Epidermal melanocyte (primary cell): Measurements from ENCODE around the gene DZIP1.
"Not testable (repeated sequence)": the region's sequence is repeated elsewhere in the genome, so short reads cannot be mapped to it uniquely, and the experiment has no call there.

Source experiments
- DNase-seq: peaks from one replicate; pipeline ENCODE4 v3.0.0; 2011; ENCODE audit warnings: low spot score; ENCODE audit not compliant: insufficient read length

Gene DZIP1

DNA sequence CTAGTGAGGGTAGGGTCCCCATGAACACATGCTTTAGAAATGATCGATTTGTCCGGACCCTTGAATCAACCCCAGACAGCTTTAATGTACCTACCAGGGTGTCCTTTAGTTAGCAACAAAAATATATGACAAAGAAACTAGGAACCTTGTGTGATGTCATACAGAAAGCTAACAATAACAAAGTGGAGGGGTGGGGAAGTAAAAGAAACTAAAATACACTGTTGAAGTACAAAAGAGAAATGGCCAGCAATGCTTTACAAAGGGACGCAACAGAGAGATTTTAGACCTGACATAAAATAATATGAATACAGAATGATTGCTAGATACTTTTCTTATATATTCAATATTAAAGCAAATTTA lies 40.0 kb downstream of the DZIP1 start:
- no peak for DNase-seq

DNA sequence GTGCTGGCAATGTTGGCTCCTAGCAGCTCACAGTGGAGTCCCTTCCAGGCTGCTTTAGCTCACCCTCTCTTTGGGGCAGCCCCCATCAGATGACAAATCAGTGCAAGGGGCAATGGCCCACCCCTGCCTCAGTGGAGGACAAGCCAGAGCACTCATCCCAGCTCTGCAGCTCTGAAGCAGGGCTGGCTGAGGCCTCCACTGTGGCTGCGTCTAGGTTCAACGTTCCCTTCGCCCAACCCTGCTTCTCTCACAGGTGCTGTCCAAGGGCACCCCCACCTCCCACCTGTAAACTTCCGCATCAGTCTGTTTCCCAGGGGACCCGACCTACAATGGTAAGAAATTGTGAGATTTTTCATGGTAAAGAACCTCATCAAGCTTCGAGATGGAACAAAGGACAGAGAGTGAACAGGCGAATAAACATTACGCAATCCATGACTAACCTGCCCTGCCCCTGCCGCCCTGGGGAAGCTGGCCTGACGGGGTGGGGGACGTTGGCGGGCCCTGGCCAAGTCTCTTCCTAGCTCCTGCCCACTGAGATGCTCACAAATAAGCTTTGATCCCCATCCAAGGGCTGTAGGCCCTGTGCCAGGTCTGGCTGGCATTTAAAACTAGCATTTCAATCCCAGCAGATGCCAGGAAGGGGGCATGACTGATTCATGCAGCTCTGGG lies 40.5 kb downstream of the DZIP1 start:
- no peak for DNase-seq

DNA sequence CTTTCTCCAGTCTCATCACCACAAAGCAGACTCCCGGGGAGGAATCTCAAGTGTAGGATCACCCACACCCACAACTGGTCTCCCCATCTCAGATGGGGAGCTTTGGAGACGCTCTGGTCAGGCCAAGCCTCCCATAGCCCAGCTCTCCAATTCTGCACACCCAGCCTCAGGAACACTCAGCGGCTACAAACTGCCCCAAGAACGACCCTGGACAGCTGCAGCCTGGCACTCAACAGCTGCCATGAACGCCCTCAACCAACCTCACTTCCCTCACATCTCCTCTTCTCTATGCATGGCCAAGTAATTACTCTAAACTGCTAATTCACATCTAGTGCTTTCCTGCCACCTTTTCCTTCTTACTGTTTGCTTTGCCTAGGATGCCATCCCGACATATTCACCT lies 42.6 kb downstream of the DZIP1 start:
- DNase-seq, result no peak

DNA sequence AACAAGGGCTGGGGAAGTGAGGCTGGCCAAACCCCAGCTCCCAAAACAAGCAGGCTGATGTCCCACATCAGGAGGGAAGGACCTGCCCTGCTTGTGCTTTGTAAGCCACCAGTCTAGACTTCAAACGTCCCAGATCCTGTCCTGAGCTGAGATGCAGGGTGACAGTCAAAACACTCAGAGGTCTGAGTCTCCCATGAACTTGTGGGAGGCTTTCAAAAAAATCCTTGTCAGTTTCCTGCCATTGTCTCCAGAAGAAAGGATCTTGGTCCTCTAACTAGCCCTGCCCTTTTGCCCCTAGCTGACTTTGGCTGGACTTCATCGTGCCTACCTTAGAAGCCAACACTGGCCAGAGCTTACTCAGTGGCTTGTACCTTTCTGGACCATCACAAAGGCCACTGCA lies 43.3 kb downstream of the DZIP1 start:
- DNase-seq, result no peak

DNA sequence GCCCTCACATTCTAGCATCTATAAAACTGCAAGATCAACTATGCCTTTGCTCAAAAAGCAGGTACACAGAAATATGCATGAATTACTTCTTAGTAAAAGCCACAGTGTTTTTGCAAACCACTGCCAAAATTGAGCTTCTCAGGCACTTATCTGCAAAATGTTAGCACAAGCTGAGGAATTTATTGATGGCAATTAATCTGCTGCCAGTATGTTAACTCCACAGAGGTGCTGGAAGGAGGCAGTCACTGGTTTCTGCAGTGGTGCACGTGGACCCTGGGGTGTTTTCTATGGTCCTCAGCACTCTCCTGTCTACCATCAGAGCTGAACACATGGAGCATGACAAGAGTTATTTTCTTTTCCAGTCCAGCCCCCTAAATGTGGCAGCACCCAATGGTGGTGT lies 47.8 kb downstream of the DZIP1 start:
- no peak for DNase-seq

DNA sequence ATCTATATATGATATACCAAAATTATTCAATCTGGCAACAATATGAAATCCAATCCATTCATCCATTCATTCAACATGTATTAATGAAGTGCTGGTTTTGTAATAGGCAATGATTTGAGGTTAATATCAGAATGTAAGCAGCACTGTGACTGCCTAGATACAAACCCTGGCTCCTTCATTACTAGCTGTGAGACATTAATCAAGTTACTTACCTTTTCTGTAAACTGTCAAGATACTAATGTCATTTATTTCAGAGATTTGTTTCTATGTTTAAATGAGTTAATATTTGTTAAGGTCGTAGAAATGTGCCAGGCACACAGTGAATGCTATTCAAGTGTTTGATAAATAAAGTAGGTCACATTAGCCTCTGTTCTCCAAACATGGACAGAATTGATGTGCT lies 51.0 kb downstream of the DZIP1 start:
- DNase-seq, result no peak

DNA sequence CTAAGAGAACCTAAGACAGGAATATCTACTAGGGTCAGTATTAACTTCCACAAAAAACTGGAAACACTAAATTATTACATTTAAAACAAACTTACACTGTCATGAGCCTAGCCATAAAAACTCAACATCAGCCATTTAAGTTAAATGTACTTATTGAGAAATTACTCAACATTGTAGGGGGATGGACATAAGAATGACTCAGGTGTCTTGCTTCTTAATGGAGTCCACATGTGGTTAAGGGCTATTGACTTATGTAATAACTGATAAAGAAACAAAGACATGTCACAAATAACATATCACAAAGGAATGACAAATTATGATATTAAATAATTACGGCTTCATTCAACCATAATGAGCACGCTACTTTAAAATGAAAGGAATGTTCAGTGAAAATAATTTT lies 55.8 kb downstream of the DZIP1 start:
- DNase-seq, result no peak

DNA sequence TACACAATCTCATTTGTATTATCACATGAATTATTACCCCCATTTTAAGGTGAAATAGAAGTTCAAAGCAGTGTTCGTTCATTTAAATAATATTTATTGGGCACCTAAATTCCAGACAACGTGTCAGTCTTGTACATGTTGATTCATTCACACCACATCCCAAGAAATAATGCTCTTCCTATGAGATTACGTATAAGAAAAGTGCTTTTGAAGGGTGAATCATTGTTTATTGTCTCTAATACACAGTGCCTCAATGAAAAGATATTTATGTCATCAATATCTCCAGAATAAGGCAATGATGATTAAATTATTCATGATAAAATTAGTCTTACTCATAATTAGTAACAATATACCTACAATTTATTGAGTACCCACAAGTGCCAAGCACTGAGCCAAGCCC lies 56.4 kb downstream of the DZIP1 start:
- no peak for DNase-seq

DNA sequence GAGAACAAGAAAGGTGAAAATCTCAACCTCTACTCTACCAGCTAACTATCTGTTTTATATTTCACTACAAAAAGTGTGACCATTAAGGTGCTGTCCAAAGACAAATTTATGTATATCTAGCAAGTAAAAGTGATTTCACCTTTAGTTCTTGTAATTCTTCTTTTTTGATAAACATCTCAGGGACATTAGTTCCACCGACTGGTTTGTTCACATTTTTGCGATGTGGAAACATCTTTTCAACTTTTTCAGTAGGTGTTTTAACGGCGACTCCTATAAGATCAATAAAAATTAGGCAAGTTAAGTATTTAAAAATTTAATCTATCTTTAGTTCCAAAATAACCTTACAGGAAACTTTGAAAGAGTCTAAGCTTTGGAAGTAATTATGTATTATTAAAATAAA lies 58.6 kb downstream of the DZIP1 start:
- DNase-seq, result no peak

DNA sequence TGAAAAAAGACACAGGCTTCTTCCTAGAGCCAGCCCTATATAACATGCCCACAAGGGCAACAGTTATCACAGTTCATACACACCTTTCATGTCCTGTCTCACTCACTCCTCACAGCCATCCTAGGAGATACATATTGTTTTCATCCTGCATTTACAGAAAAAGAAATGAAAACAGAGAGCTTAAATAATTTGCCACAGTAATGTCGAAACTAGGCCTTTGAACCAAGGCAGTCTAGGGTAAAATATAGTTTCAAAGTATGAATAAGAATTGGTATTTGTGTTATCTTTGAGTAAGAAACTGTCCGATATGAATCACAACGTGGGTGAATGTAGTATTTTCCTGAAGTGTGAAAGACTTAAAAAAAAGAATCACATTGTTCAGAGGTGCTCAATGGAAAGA lies 65.2 kb downstream of the DZIP1 start:
- DNase-seq, result no peak

DNA sequence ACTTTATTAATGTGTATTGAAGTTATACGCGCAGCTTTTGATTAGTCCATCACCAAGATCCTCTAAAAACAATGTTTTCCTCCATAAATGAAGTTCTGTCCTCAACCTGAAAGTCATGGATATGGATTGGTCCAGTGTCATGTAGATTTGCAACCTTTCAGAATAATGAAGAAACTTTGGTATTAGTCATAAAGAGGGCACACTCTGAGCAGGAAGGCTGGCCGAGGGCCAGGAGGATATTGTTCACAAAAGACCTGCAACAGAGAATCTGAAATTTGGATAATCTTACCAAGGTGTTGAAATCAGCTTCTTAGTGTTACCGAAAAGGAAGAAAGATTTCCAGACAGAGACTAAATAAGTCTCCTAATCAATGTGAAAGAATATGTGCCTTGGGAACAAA lies 71.3 kb downstream of the DZIP1 start:
- DNase-seq, result no peak

DNA sequence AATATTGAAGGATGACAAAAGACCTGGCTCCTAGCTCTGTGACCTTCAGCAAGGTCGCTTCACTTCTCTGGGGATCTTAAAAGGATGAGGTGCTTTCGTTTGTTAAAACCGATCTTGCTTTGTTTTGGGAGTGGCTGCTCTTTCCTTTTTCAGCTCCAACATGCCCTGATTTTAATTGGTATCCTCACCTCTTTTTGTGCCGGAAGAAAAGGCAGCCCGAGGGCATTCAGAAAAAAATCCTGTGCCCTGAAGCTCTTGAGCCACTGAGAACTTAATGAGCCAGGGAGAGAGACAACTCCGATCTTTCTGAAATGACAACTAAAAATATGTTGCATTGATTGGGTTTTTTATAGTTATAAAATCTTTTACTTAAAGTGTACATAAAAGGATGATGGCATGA lies 72.6 kb downstream of the DZIP1 start:
- DNase-seq, result no peak

DNA sequence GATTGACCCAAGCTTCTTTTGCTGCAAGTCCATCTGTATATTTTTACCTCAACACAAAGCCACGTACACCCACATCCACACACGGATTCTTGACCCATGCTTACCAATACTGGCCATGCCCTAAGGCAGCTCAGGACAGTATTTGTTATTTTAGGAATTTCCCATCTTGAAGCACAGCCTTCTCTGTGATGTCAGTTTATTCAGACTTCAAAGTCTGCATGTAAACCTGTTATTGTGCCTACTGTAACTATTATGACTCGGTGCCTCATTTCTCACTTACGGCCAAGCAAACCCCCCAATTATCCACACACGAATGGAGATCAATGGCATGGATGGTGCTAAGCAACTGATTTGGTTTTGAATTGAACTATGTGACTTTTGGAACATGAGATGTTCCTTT lies 74.5 kb downstream of the DZIP1 start:
- no peak for DNase-seq

DNA sequence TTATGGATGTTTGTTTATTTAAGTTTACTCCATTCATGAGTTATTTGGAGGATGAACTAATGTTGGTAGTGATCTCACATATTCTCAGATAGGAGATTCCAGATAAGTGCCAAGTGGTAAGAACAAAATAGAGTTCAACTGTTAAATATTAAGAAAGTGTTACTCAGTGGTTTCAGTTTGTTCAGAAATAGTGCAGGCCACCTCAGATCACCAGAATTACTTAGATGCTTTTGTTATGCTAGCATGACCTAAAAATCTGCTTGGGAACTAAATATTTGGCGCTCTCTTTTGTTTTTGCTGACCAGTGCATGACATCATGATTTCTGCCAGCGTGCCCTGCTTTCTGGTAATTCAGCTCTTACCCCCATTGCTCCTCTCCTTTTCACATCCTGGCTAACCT lies 76.4 kb downstream of the DZIP1 start:
- no peak for DNase-seq

DNA sequence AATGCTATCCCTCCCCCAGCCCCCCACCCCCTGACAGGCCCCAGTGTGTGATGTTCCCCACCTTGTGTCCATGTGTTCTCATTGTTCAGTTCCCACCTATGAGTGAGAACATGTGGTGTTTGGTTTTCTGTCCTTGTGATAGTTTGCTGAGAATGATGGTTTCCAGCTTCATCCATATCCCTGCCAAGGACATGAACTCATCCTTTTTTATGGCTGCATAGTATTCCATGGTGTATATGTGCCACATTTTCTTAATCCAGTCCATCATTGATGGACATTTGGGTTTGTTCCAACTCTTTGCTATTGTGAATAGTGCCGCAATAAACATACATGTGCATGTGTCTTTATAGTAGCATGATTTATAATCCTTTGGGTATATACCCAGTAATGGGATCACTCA lies 78.7 kb downstream of the DZIP1 start:
- not testable (repeated sequence) for DNase-seq

DNA sequence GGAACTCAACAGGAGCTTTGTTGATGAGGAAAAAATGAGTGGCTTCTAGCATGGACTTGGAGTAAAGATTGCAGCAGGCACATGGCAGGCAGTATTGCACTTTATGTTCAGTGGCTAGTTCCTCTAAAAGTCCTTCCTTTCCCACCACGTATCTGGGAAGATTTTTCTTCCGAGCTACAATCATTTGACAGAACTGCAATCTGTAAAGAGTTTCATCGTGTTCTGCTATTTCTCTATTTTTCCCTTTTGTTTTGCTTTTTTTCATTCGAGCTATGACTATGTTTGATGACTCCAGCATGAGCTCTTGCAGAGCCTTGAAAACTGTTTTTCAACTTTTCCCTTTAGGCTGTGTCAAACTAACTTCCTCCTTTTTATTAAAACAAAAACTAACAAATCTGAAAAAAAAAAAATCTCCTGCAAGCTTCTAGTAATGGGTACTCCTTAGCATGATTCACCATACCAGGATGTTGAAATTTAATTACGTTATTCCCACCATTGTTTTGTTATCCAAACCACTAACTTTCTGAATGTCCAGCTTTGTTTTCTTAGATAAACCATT lies 79.7 kb downstream of the DZIP1 start:
- no peak for DNase-seq

DNA sequence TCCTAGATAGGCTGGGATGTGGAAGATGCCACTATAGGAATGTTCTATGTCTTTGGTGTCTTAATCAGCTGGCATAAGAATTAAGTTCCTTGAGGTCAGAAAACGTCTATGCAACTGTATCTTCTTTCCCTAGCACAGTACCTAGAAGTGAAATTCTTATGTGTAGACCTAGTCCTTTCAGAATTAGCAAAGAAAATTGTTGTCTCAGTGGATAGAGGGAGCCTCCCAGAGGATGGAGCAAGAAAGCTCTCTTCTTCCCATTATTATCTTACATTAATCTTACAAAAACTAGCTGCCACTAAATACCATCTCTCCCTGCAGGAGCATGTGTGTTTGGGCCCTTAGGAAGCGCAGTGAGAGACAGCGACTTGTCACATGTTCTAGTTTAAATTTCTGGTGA lies 80.4 kb downstream of the DZIP1 start:
- DNase-seq, result no peak

DNA sequence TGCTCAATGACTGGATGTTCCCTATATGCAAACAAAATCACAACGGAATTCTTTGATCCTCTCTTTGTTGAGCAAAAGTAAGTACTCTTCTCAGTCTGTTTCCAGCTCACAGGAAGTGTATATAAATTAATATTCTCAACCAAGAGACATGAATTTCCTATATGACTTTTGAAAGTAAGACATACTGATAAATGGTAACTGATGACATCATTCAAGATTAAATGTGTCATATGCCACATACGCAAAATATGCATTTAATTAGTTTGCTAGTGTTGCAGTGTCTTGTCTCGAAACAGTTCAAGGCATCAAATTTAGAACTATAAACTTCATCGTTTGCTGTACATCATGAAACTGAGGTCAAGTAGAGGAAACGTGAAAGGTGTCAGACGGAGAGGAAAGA lies 84.1 kb downstream of the DZIP1 start:
- no peak for DNase-seq

DNA sequence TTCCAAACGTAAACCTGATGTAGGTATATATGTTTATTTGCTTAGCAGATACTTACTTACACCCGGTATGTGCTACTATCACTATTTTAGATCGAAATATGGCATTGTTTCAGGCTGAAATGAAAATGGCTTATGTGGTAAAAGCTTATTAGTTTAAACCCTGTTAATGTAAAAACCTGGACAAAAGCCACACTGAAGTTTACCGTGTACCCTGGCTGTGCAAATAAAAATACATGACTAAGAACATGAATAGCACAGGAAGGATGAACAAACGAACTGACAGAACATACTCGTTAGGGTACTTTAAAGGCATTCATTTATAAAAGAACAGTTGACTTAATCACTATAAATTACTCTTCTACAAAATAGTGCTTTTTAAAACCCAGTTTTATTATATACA lies 85.4 kb downstream of the DZIP1 start:
- no peak for DNase-seq

DNA sequence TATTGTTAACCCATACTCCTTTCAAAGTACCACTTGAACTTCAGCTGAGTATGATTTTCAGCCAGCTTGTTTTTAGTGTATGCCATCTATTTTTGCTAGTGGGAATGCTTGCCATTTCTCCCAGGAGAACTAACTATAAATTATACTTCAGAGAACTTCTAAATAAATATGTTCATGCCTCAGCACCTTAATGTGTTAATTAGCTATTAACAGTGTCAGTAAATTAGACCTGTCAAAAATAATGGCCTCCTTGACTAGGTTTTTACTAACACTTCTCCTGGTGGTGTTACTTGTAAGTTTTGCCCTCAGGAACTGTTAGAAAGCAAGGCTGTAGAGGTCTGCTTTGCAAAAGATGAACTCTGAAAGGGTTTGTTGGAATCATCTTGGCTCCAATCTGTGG lies 87.5 kb downstream of the DZIP1 start:
- DNase-seq, result no peak

DNA sequence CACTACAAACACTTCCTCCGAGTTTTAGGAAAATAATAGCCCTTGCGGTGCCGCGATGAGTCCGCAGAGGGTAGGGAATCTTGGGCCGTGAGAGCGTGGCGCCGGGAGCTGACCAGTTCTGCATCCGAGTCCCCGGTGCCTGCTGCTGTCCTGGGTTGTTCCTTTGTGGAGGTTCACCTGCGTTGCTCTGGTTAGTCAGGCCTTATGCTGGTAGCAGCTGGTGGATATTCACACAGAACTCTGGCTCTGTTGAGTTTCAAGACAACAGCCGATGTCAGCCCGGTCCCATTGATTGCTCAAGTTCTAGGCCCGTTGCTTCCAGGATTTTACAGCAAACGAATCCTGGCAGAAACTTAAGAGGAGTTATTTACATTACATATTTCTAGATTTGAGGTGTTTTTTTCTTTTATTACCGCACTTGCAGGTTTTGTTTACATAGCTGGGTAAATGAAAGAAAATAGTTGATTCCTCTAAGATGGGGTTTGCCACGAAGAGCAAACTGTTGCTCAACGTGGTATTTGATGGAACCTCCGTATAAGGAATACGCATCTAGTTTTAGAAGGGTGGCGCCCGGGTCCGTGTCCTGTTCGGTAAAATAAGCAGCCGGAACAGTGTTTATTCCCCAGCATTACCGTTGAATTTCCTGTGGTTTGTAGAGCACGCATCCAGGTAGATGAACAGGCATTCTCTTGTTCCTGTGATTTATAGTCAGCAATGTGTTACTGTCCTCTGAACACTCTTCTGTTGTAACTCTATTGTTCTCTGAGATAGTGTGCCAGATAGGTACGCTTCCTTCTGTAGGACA lies 90.7 kb downstream of the DZIP1 start:
- DNase-seq, result no peak

DNA sequence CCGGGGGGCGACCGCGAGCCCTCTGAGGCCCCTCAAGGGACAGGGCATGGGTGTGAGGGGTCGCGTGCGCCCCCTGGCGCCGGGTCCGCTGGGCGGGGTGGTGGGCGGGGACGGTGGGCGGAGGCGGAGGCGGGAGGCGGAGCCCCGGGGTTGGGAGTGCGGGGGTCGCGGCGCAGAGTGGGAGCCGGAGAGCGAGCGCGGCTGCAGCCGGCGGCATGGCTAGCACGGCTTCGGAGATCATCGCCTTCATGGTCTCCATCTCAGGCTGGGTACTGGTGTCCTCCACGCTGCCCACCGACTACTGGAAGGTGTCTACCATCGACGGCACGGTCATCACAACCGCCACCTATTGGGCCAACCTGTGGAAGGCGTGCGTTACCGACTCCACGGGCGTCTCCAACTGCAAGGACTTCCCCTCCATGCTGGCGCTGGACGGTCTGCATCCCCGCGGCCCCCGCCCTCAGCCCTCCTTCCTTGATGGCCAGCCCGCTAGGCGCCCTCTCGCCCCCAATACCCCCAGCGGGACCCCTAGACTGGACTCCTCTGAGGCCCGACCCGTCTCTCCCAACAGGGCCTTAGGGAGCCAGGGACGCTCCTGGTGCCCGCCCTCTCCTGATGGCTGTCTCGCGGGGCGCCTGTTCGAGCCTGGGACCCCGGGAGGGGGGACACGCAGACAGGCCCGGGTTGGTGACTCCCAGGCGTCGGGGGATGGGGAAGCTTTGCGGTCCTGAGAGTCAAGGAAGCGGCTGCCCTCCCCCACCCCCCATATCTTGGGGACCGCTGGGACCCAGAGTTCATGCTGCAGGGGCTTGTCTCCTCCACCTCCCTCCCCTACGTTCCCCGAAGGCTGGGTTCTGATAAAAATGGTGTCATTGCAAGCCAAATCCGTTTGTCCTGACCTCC lies 91.7 kb downstream of the DZIP1 start, which contains the start of gene CLDN10:
Gene CLDN10, plus strand, starts transcription at position 182 of the 903 bp plus-strand sequence. Its CDS starts 34 bp downstream, at position 216.
- no peak for DNase-seq
